Measurements from ENCODE around the gene SNRPD3. TPM values are rescaled to one million over a fixed set of nuclear protein-coding genes. Genes with fewer than 3 reads are reported as not detected.

The SNRPD3 gene
- total RNA-seq, 4 donors from 2014 or later = 107 to 176 (median 152) TPM

- no peak for DNase-seq
- intact Hi-C loops (cut with DNase I) = no loop called here
- 68 to 80% methylated on average over 9 to 10 of the region's 10 CpGs for WGBS, 2 donors
- no peaks in the 10 kb centered on the region for H3K27me3 ChIP-seq
- no peak overlapping the region for H3K4me3 ChIP-seq
- no peaks in the 10 kb centered on the region for H3K9me3 ChIP-seq
- TF ChIP-seq, protein P1, sequence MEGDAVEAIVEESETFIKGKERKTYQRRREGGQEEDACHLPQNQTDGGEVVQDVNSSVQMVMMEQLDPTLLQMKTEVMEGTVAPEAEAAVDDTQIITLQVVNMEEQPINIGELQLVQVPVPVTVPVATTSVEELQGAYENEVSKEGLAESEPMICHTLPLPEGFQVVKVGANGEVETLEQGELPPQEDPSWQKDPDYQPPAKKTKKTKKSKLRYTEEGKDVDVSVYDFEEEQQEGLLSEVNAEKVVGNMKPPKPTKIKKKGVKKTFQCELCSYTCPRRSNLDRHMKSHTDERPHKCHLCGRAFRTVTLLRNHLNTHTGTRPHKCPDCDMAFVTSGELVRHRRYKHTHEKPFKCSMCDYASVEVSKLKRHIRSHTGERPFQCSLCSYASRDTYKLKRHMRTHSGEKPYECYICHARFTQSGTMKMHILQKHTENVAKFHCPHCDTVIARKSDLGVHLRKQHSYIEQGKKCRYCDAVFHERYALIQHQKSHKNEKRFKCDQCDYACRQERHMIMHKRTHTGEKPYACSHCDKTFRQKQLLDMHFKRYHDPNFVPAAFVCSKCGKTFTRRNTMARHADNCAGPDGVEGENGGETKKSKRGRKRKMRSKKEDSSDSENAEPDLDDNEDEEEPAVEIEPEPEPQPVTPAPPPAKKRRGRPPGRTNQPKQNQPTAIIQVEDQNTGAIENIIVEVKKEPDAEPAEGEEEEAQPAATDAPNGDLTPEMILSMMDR (IDR thresholded peaks at IDR 0.05) = no peak
- no peak for TF ChIP-seq POLR2A (IDR thresholded peaks at IDR 0.05)
- no peak overlapping the region for H3K27ac ChIP-seq
- H3K4me1 ChIP-seq = peaks cover 0 to 44% (median 9%) of the 10 kb centered on the region in 3 donors
- H3K36me3 ChIP-seq = peaks cover 14 to 90% (median 31%) of the 10 kb centered on the region in 3 donors
Measured at GRCh38 chr22:24567668-24568067, 11.9 kb downstream of the SNRPD3 start.

DNA sequence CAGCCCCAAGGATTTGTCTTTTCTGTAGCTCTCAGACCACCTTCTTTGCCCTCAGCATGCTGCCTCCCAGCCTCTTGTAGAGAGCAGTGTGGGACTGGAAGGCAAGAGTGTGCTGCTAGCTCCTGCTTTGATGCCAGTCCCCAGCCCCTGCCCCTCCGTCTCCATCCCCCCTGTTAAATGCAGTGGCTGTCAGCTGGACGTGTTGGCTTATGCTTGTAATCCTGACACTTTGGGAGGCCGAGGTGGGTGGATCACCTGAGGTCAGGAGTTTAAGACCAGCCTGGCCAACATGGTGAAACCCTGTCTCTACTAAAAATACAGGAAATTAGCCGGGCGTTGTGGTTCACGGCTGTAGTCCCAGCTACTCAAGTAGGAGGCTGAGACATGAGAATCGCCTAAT, 15.5 kb downstream of the SNRPD3 start:
- Histone ChIP-seq H3K4me3 (no peak overlapping the region), H3K27me3 (no peaks in the 10 kb centered on the region), H3K4me1 (peaks cover 0 to 11% (median 0%) of the 10 kb centered on the region in 3 donors), H3K36me3 (peaks cover 14 to 99% (median 31%) of the 10 kb centered on the region in 3 donors), H3K9me3 (no peaks in the 10 kb centered on the region), H3K27ac (no peak overlapping the region)
- no peak for TF ChIP-seq POLR2A (IDR thresholded peaks at IDR 0.05)
- TF ChIP-seq, protein P1 (IDR thresholded peaks at IDR 0.05) = no peak
- 90 to 98% methylated on average over 5 to 6 of the region's 7 CpGs for WGBS, 2 donors
- DNase-seq = no peak
- intact Hi-C loops (cut with DNase I) = no loop called here

GRCh38 chr22:24576778-24577177, 21.0 kb downstream of the SNRPD3 start:
- 52 to 58% methylated on average over 1 of the region's 1 CpG for WGBS, 2 donors
- Histone ChIP-seq H3K36me3 (peaks cover 0 to 51% (median 0%) of the 10 kb centered on the region in 3 donors), H3K9me3 (no peaks in the 10 kb centered on the region), H3K4me1 (peaks cover 7 to 50% (median 27%) of the 10 kb centered on the region in 3 donors), H3K4me3 (no peak overlapping the region), H3K27me3 (no peaks in the 10 kb centered on the region), H3K27ac (no peak overlapping the region)
- no peak for DNase-seq
- intact Hi-C loops (cut with DNase I) = no loop called here
- TF ChIP-seq, protein P1 (IDR thresholded peaks at IDR 0.05) = no peak
- no peak for TF ChIP-seq POLR2A (IDR thresholded peaks at IDR 0.05)

DNA sequence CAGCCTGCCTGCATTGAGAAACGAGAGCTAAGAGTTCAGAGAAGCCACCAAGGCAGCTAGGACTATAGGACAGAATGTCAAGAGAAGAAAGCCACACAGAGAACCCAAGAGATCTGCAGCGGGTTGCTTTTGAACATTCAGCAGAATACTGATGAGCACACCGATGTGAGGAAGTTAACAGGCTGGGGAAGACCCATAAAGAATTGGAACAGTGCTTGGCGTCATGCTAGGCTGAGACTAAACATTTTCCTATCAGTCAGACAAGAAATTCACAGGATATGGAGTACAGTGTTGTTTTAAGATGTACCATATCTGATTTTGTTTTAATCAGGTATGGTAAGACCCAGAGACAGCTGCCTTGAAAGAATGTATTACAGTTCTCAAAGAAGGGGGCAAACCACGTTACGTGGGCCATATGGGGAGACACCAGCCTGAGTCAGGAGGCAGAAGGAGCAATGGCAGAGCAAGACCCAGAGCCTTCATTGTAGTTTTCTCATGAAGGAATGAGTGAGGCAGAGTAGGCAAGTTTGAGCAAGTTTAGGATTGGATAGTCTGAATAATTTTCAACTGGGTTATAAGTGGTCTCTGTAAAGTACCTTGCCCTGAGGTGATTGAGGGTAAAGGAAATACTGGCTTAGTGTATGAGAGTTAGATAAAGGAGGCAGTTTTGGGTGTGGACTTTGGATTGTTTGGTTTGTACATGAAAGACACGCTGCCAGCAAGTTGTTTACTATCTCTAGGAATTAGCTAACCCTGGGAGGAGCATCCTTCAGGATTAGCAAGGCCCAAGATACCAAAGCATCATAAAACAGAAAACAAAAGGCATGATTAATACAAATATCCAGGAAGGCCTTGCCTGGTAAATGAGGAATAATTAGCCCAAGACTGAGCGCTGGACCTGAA, 22.8 kb downstream of the SNRPD3 start:
- DNase-seq = no peak
- 50 to 54% methylated on average over 8 of the region's 8 CpGs for WGBS, 2 donors
- peaks cover 0 to 32% (median 0%) of the 10 kb centered on the region in 3 donors for H3K36me3 ChIP-seq
- H3K4me1 ChIP-seq = peaks cover 12 to 68% (median 43%) of the 10 kb centered on the region in 3 donors
- intact Hi-C loops (cut with DNase I) = no loop called here
- H3K27me3 ChIP-seq = no peaks in the 10 kb centered on the region
- peak overlapping the region; percentile 68 to 79 (median 73) for H3K27ac ChIP-seq
- H3K4me3 ChIP-seq = no peak overlapping the region
- TF ChIP-seq, protein P1 (IDR thresholded peaks at IDR 0.05) = no peak
- no peak for TF ChIP-seq POLR2A (IDR thresholded peaks at IDR 0.05)
- H3K9me3 ChIP-seq = no peaks in the 10 kb centered on the region

DNA sequence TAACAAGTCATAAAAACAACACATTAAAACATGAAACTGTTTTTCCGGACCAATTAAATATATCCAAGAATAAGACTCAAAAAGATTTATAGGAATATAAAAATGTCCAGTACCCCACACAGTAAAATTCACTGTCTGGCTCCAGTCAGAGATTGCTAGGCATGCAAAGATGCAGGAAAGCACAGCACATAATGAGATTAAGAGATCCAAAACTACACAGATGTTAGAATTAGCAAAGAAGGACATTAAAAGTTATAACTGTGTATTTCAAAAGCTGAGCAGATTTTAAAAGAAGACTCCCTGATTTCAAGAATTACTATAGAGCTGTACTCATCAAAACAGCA, 23.4 kb downstream of the SNRPD3 start:
- H3K4me1 ChIP-seq = peaks cover 18 to 74% (median 49%) of the 10 kb centered on the region in 3 donors

More for the DNA sequence above, 23.4 kb downstream of the SNRPD3 start:
- intact Hi-C loops (cut with DNase I) = no loop called here
- H3K27me3 ChIP-seq = no peaks in the 10 kb centered on the region
- peaks cover 0 to 26% (median 0%) of the 10 kb centered on the region in 3 donors for H3K36me3 ChIP-seq
- peak overlapping the region in 3 of 4 donors; percentile 68 to 79 (median 76) for H3K27ac ChIP-seq
- no peaks in the 10 kb centered on the region for H3K9me3 ChIP-seq
- no peak for DNase-seq
- H3K4me3 ChIP-seq = no peak overlapping the region
- TF ChIP-seq POLR2A (IDR thresholded peaks at IDR 0.05) = no peak
- TF ChIP-seq, protein P1 (IDR thresholded peaks at IDR 0.05) = no peak
- WGBS, 2 donors = 41 to 48% methylated on average over 1 of the region's 1 CpG
